Measurements from ENCODE around the gene ARHGEF33.

Gene ARHGEF33

DNA sequence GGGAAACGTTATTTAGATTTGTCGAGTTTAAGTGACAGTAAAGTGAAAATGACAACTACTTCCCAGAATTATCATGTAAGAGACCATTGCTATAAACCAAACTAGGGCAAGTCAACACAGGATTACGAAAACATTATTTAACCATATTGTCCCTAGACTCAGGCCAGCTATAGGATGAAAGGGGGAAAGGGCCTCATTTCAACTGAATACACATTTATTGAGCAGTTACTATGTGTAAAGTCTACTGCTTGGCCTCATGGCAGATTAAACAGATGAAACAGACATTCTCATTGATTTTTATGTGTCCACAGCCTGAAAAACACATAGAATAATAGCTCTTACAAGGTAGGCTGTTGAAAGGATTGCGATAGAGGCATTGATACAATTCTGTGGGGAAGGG lies 32.7 kb downstream of the ARHGEF33 start:
- H3K4me3 ChIP-seq (ENCODE audit: low read depth, low read length): no peak overlapping the region
- no peak for DNase-seq (ENCODE audit: low read depth)
- TF ChIP-seq, protein P1, sequence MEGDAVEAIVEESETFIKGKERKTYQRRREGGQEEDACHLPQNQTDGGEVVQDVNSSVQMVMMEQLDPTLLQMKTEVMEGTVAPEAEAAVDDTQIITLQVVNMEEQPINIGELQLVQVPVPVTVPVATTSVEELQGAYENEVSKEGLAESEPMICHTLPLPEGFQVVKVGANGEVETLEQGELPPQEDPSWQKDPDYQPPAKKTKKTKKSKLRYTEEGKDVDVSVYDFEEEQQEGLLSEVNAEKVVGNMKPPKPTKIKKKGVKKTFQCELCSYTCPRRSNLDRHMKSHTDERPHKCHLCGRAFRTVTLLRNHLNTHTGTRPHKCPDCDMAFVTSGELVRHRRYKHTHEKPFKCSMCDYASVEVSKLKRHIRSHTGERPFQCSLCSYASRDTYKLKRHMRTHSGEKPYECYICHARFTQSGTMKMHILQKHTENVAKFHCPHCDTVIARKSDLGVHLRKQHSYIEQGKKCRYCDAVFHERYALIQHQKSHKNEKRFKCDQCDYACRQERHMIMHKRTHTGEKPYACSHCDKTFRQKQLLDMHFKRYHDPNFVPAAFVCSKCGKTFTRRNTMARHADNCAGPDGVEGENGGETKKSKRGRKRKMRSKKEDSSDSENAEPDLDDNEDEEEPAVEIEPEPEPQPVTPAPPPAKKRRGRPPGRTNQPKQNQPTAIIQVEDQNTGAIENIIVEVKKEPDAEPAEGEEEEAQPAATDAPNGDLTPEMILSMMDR (IDR thresholded peaks at IDR 0.05; ENCODE audit: low read depth, low read length, missing control alignments): no peak
- in situ Hi-C loops (cut with HindIII; ENCODE audit: low sequenced_read_pairs): no loop called here

DNA sequence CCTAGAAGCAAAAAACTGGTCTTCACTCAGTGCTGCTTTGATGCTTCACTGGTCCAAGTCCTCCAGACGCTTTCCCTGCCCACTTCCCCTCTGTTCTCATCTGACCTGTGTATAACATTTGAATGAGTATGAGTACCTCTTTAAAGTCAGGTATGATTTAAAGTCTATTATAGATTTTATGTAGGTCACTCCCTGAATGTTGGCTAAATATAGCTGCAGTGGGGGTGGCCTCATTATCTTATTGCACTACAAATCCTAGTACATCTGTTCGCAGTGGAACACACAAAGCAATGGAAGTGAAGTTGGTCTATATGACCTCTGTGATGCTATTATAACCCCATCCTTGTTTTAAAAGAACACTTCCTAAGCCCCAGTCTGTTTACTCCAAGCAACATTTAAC lies 33.2 kb downstream of the ARHGEF33 start:
- H3K4me3 ChIP-seq (ENCODE audit: low read depth, low read length): no peak overlapping the region
- in situ Hi-C loops (cut with HindIII; ENCODE audit: low sequenced_read_pairs): no loop called here
- TF ChIP-seq, protein P1 (IDR thresholded peaks at IDR 0.05; ENCODE audit: low read depth, low read length, missing control alignments): no peak
- no peak for DNase-seq (ENCODE audit: low read depth)

DNA sequence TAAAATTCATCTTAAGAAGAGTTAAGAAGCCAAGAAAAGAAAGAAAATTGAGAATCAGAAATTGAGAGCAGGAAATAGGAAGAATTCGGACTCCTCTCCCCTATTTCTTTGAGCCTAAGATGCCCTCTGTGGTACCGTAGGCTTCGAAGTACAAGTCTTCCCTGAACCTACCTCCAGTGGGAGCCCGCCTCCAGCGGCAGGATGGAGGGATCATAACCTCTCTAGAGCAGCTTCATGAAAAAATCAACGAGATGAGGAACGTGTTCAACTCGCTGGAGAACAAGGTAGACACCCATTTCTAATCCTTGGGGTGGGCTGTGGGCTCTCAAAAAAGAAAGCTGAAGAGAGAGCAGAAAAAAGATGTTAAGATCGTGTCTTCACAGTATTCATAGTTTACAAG lies 36.3 kb downstream of the ARHGEF33 start:
- DNase-seq (ENCODE audit: low read depth): no peak
- in situ Hi-C loops (cut with HindIII; ENCODE audit: low sequenced_read_pairs): loop anchor here (25.0 kb wide), 1 partner anchor 311 kb away; the partner anchor contains the start of gene CDKL4
- no peak overlapping the region for H3K4me3 ChIP-seq (ENCODE audit: low read depth, low read length)
- TF ChIP-seq, protein P1 (IDR thresholded peaks at IDR 0.05; ENCODE audit: low read depth, low read length, missing control alignments): no peak

DNA sequence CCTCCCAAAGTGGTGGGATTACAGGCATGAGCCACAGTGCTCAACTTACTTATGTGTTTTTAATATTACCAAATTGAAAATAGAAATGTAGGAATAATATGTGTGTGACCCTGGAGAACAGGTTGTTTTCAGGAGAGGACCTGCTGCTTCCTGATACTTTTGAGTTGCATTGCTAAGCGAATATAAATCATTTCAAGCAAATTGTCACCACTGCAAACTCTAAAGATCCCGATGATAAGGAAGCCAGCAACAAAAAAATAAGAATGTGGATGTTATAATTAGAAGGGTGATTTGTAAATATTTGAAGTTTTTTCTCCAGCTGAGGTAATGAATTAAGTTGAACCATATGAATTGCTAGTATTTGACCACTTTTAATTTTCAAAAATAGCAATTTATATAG lies 40.9 kb downstream of the ARHGEF33 start:
- in situ Hi-C loops (cut with HindIII; ENCODE audit: low sequenced_read_pairs): loop anchor here (25.0 kb wide), 1 partner anchor 307 kb away; the partner anchor contains the start of gene CDKL4
- no peak for DNase-seq (ENCODE audit: low read depth)
- TF ChIP-seq, protein P1 (IDR thresholded peaks at IDR 0.05; ENCODE audit: low read depth, low read length, missing control alignments): no peak

DNA sequence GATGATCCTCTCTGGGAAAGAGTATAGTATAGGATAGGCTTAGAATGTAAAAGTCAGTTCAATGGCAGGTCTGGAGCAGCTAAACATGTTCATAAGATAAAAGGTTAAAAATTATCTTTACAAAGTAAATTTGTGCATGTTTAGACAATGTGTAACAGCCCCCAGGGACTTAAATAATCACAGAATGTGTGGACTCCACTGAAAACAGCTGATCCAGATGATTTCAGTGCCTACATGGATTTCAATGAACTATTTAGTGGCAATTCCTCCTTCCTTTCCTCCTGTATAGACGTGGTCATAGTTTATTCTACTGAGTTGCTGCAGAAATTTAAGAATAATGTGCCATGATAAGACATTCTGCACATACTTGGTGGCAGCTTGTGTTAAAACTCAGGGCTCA lies 42.9 kb downstream of the ARHGEF33 start:
- no peak overlapping the region for H3K4me3 ChIP-seq (ENCODE audit: low read depth, low read length)
- TF ChIP-seq, protein P1 (IDR thresholded peaks at IDR 0.05; ENCODE audit: low read depth, low read length, missing control alignments): no peak
- in situ Hi-C loops (cut with HindIII; ENCODE audit: low sequenced_read_pairs): loop anchor here (25.0 kb wide), 1 partner anchor 305 kb away; the partner anchor contains the start of gene CDKL4
- no peak for DNase-seq (ENCODE audit: low read depth)

More for the DNA sequence above, 40.9 kb downstream of the ARHGEF33 start:
- no peak overlapping the region for H3K4me3 ChIP-seq (ENCODE audit: low read depth, low read length)

DNA sequence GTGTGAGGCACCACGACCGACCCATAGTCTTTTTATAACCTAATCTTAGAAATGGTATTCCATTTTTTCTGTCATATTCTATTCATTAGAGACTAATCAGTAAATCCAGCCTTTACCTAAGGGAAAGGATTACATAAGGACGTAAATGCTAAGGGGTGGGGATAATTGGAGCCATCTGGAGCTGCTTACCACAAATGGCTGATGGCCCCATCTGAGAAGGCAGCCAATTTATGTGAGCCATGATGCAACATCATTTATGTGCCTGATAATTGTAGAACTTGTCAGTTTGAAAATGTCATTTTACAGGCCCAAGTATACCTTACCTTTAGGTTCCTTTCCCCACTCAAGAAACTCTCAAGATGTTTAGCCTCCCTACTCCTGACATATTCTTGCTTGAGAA lies 44.0 kb downstream of the ARHGEF33 start:
- DNase-seq (ENCODE audit: low read depth): no peak
- TF ChIP-seq, protein P1 (IDR thresholded peaks at IDR 0.05; ENCODE audit: low read depth, low read length, missing control alignments): no peak
- in situ Hi-C loops (cut with HindIII; ENCODE audit: low sequenced_read_pairs): loop anchor here (25.0 kb wide), 1 partner anchor 304 kb away; the partner anchor contains the start of gene CDKL4
- H3K4me3 ChIP-seq (ENCODE audit: low read depth, low read length): no peak overlapping the region
